NCI-H226 (cell line): ENCODE results near the gene GDF11.

Experiments used
- DNase-seq: peaks from one replicate; pipeline ENCODE4 v3.0.0-alpha.2; 2015

The GDF11 gene

GRCh38 chr12:55724226-55724939, 18.5 kb upstream of the GDF11 start:
- peak; percentile 52 for DNase-seq

- no peak for DNase-seq
These were observed 18.0 kb upstream of the GDF11 start for GRCh38 chr12:55724940-55725309.

GRCh38 chr12:55725556-55725955, 17.4 kb upstream of the GDF11 start:
- no peak for DNase-seq

GRCh38 chr12:55726971-55727370, 16.0 kb upstream of the GDF11 start:
- no peak for DNase-seq

DNA sequence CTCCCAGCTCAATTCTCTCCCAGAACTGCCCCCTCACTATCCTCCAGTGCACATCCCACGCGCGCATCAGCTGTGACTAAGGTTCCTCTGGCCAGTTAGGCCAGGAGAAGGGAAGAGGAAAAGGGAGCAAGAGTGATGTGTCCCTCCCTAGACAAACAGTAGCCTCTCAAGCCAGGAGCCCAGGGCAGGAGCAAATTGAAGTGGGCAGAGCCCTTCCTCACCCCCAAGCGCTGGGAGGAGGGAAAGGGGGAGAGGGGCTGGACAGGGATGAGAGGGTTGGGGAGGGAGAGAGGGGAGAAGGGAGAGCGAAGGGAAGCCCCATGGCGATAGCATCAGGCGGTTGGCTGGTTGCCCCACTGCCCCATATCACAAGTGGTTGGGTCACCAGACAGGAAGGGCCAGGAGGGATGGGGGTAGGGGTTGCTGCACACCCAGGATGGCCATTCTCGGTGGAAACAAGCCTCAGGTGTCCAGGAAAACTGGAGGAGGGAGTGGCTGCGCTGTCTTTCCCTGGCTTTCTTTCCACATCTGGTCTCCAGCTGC, 15.2 kb upstream of the GDF11 start:
- peak; percentile 94 for DNase-seq

DNA sequence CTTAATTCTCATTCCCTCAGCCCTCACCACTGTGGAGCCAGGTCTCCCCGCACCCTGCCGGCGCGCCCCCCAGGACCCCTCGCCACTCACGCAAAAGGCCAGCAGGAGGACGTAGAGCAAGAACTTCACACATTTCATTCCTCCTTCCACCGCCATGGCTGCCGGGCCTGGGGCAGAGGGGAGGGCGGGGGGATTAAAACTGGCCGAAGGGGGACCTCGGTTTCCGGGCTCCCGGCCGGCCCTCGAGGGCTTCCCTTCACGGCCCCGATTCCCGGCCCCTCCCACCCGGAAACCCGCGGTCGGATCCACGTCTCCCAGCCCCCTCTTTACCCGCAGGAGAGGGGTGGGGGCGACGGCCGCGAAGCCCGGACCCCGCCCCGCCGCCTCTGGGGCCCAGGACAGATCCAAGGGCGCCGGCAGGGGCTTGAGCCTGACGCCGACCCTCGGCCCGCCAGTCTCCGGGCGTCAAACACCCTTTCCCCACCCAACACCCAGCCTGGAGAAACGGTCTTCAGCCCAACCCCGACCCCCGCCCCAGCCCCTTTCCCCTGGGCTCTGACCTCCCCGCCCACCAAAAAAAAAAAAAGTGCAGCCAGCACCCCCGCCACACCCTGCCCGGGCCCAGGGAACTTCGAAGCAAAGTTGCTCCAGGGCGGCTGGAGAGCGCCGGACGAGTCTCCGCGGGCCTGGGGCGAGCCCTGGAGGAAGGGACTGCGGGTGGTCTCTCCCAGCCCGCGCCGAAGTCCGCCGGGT, 14.6 kb upstream of the GDF11 start:
- peak; percentile 75 for DNase-seq

GRCh38 chr12:55728939-55729818, 13.7 kb upstream of the GDF11 start, which contains the start of gene CD63:
TSS of gene CD63 (minus strand) at chr12:55729009. CDS start at chr12:55728341, 668 bp downstream.
- DNase-seq = peak; percentile 100

DNA sequence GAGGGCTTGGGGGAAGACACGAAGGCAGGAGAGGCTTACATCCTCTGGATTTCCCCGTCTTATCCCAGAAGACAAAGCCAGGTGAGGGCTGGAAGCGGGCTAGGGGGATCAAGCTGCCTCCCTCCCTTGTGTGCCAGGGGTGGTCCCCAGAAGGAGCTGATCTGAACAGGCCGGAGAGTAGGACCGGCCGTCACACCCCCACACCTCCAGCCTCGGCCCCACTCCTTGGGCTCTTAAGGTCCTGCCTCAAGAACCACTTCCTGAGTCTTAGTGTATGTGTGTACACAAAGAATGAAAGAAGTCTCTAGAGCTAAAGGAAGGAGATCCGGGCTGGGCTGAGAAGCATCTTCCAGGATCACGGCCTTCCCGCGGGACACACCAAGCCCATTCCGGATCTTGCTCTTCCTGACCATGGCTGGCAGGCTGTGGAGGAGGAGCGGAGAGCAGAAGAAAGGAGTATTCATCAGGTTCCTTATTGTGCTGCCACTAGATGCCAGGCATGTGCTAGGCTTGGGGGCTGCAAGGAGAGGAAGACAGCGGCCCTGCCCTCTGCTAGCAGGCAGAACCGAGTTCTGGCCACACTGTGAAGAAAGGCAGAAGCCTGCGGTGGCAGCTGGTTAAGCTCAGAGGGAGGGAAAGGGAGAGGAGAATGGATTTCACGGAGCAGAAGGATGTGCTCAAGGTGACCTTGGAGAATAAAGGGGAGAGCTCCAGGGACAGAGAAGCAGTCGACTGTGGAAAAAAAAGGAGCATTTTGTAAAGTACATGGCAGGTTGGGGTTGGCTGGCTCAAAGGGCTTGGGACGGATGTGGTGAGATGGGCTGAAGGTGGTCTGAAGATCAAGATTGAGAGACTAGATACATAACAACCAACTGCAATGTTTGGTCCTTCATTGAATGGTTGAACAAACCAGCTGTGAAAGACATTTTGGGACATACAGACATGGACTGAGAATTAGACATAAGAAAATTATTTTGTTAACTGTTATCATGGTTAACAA, 12.8 kb upstream of the GDF11 start:
- DNase-seq = peak; percentile 76

DNA sequence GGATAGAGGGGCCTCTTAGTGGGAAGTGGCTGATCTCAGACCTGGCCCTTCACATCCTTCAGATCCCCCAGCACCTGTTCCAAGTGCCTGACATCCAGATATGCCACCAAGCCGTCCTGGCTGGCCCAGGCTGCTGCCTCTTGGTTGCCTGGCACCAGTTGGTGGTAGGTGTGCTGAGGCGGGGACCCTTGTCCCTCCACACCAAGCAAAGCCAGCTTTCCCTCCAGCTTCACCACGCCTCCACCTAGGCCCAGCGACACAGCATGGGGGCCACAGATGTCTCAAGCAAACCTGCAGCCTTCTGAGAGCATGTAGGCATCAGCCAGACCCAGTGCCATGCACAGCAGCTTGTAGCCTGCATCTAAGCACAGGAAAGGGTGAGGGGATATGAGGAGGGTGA, 10.6 kb upstream of the GDF11 start:
- DNase-seq = no peak

DNA sequence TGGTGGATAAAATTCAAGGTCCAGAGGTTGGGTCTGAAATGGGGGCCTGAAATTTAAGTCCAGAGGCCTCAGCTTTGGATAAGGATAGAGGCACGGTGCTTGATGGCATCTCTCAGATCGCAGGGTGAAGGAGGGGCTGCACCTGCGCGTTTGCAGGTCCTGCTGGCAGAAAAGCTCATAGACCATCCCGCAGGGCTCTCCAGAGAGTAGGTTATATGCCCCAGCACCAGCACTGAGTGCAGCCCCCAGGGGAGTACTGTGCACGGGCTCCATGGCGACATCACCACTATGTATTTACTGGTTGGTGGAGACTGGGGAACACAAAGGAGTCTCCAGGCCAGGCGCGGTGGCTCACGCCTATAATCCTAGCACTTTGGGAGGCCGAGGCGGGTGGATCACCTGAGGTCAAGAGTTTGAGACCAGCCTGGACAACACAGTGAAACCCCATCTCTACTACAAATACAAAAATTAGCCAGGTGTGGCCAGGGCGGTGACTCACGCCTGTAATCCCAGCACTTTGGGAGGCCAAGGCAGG, 9.8 kb upstream of the GDF11 start:
- no peak for DNase-seq

GRCh38 chr12:55733858-55734257, 9.1 kb upstream of the GDF11 start:
- no peak for DNase-seq

- no peak for DNase-seq
These were observed 8.3 kb upstream of the GDF11 start for GRCh38 chr12:55734595-55734994.

- no peak for DNase-seq
These were observed 6.8 kb upstream of the GDF11 start for GRCh38 chr12:55736076-55736475.

GRCh38 chr12:55736780-55737580, 5.9 kb upstream of the GDF11 start:
- DNase-seq = peak; percentile 72

DNA sequence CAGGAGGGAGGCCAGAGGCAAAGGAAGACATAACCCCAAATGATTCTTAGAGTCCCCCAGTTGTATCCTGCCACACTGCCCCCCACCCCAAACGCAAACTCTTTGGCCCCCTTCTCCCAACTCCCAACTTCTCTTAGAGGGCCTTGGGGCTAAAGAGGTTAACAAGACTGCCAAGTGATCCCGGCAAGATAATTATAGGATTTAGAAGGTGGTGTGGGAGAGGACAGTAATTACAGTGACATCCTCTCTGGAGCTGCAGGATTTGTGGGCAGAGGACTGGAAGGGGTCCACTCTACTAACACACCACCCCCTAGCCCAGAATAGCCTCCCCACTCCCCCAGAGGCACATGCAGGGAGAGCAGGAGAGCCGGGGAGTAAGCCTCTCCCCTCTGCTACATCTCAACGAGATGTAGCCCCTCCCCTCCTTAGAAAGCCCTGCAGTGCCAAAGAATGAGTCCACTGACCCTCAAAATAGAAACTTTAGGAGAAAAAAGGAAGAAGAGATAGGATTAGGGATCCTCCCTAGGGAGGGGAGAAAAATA, 5.3 kb upstream of the GDF11 start:
- DNase-seq = no peak

DNA sequence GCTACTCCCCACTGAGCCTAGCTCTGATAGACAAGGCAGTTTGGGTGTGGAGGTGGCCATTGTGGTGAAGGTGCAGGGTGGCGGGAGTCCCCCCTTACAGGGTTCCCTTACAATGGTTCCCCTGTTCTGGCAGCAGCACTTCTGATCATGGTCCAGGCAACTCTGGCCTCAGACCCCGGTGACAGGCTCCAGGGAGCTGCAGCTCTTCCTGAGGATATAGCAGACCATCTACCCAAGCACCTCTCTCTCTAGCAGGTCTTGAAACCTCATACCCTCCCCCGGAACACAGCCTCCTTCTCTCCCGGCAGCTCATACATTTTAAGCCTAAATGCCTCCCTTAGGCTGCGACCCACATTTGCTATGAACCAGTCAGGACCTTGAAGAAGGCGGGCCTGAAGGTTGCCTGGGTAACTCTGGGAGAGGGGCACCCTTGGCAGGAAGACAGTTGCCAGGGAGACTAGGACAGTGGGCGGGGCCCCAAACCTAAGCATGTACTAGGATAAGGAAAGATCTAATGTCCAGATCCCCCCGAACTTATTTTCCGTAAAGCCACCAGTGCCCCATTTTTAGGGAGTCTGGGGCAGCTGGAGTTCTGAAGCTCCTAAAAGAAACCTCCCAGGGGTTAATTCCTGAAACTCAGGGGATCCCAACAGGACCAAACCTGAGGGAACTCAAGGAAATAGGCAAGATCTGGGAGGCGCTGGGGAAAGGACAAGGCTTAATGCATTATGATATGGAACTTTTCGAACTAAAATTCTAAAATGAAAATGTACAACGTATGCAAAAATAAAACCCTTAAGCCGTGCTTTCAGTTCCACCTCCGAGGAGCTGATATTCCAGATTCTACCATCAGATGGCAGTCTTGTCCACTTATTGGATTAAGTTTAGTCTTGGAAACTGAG, 4.5 kb upstream of the GDF11 start:
- DNase-seq = peak; percentile 82

DNA sequence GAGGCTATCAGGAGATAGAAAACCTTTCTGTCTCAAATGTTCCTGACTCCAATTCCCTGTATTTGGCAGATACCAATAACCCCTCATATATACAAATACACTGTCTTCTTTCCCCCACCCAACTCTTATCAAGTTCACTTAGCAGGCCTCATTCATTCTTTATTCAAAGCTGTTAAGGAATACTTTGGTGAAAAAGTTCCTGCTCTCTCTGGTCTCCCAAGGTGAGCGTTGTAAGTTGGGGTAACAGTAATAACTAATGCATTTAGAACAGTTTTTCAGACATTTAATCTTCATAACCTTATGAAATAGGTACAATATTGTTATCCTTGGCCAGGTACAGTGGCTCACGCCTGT, 3.9 kb upstream of the GDF11 start:
- DNase-seq = no peak

DNA sequence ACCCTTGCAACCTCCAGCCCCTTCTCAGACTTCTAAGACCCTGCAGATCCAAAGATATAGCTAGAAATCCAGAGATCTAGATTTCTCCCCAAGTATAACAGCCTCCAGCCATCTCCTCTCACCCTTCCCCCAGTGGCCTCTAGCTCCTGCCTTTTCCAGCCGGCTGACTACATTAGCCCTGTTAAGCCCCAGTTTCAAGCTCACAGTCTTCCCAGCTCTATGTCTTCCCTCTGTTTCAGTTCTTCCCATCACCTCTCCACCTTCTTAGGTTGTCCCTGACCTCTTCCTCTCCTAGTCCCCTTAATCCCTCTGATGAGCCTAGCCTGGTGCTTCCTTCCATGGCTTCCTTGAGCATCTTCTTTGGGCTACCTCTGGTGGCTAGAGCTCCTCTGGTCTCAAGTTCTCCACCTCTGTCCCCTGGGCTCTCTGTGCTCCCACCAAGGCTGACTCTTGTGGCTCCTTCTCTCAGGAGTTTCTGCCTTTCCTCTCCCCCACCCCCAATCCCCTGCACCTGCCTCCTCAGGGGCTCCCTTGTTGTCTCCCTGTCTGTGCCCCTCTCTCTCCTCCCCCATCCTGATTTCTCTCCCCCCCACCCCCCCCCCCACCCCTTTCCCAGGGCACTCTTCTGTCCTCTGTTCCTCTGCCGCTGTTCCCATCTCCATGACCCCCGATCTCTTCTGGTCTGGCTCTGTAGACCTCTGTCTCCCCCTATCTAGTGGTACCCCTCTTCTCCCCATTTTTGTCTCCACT, 816 bp upstream of the GDF11 start:
- DNase-seq = no peak
